SK-N-SH treated with all-trans-retinoic acid at 6 μM for 48 hours (cell line): ENCODE data around the gene RAPGEF5.

Experiments used
- ARNTL ChIP-seq: fragments of 450-650 bp; formaldehyde crosslinking; IDR thresholded peaks from 2 replicates; pipeline ENCODE4 v1.5.0; 2020; ENCODE audit warnings: low read depth, mild to moderate bottlenecking, moderate library complexity, borderline replicate concordance
- ESRRG ChIP-seq: fragments of 250-450 bp; sonication (Bioruptor Pico); IDR thresholded peaks from 2 replicates; pipeline ENCODE4 v1.6.1; 2021; ENCODE audit warnings: mild to moderate bottlenecking
- GLIS3 ChIP-seq: fragments of 250-450 bp; sonication (Bioruptor Pico); IDR thresholded peaks from 2 replicates; pipeline ENCODE4 v1.5.0; 2020; ENCODE audit warnings: mild to moderate bottlenecking, moderate library complexity
- ISL1 ChIP-seq: fragments of 250-450 bp; sonication (Bioruptor Pico); IDR thresholded peaks from 2 replicates; pipeline ENCODE4 v2.1.2; 2022; ENCODE audit warnings: mild to moderate bottlenecking, moderate library complexity
- TCF4 ChIP-seq: fragments of 250-450 bp; sonication (Bioruptor Pico); IDR thresholded peaks from 2 replicates; pipeline ENCODE4 v1.8.0; 2021; ENCODE audit warnings: mild to moderate bottlenecking, moderate library complexity, borderline replicate concordance
- ZC3H10 ChIP-seq: fragments of 250-450 bp; sonication (Bioruptor Pico); IDR thresholded peaks from 2 replicates; pipeline ENCODE4 v1.5.1; 2021; ENCODE audit warnings: mild to moderate bottlenecking, moderate library complexity
- ZFP30 ChIP-seq: fragments of 450-650 bp; formaldehyde crosslinking; IDR thresholded peaks from 2 replicates; pipeline ENCODE4 v1.5.0; 2022; ENCODE audit warnings: mild to moderate bottlenecking, moderate library complexity
- ZNF70 ChIP-seq: fragments of 450-650 bp; formaldehyde crosslinking; IDR thresholded peaks from 2 replicates; pipeline ENCODE4 v1.5.0; 2020; ENCODE audit warnings: mild to moderate bottlenecking, moderate library complexity
- ZNF8 ChIP-seq: fragments of 450-650 bp; formaldehyde crosslinking; IDR thresholded peaks from 2 replicates; pipeline ENCODE4 v1.5.0; 2020; ENCODE audit warnings: mild to moderate bottlenecking, moderate library complexity
- TF ChIP-seq, protein P1 (sequence below): fragments of 250-450 bp; sonication (Bioruptor Pico); IDR thresholded peaks from 2 replicates; pipeline ENCODE4 v1.8.0; 2020; ENCODE audit warnings: mild to moderate bottlenecking, moderate library complexity, borderline replicate concordance
- TF ChIP-seq, protein P2 (sequence below): fragments of 250-450 bp; sonication (Bioruptor Pico); IDR thresholded peaks from 2 replicates; pipeline ENCODE4 v1.5.1; 2021; ENCODE audit warnings: mild to moderate bottlenecking, moderate library complexity
- TF ChIP-seq, protein P3 (sequence below): fragments of 250-450 bp; sonication (Bioruptor Pico); IDR thresholded peaks from 2 replicates; pipeline ENCODE4 v1.5.1; 2020; ENCODE audit warnings: low read depth, mild to moderate bottlenecking, moderate library complexity
- TF ChIP-seq, protein P4 (sequence below): fragments of 250-450 bp; sonication (Bioruptor Pico); IDR thresholded peaks from 2 replicates; pipeline ENCODE4 v1.5.0; 2020; ENCODE audit warnings: mild to moderate bottlenecking, moderate library complexity

DNA sequence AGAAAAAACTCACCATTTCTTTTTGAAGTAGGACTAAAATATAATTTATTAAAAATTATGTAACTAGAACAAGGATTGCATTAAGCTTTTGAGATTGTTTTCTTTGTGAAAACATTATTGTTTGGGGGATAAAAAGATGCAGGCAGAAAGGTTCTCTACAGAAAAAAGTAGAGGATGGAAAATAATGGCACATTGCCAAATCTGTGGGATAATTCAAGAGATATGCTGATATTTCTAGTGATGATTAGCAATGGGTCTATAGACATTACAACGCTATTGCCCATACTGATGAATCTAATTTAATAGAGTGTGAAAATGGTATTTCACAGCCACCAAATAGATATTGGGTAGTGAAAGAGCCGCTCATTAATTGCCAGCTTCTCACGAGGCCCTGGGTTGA, 204.3 kb downstream of the RAPGEF5 start:
- TF ChIP-seq ZNF8 (CRISPR knock-in tag): no peak
- TF ChIP-seq ZNF70: no peak
- TF ChIP-seq ESRRG (CRISPR knock-in tag): no peak
- no peak for TF ChIP-seq GLIS3 (CRISPR knock-in tag)
- no peak for TF ChIP-seq TCF4 (CRISPR knock-in tag)
- no peak for TF ChIP-seq ARNTL (CRISPR knock-in tag)
- no peak for TF ChIP-seq ISL1 (CRISPR knock-in tag)
- no peak for TF ChIP-seq ZFP30 (CRISPR knock-in tag)
- TF ChIP-seq, protein P1, sequence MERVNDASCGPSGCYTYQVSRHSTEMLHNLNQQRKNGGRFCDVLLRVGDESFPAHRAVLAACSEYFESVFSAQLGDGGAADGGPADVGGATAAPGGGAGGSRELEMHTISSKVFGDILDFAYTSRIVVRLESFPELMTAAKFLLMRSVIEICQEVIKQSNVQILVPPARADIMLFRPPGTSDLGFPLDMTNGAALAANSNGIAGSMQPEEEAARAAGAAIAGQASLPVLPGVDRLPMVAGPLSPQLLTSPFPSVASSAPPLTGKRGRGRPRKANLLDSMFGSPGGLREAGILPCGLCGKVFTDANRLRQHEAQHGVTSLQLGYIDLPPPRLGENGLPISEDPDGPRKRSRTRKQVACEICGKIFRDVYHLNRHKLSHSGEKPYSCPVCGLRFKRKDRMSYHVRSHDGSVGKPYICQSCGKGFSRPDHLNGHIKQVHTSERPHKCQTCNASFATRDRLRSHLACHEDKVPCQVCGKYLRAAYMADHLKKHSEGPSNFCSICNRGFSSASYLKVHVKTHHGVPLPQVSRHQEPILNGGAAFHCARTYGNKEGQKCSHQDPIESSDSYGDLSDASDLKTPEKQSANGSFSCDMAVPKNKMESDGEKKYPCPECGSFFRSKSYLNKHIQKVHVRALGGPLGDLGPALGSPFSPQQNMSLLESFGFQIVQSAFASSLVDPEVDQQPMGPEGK (CRISPR knock-in tag): no peak
- TF ChIP-seq, protein P2, sequence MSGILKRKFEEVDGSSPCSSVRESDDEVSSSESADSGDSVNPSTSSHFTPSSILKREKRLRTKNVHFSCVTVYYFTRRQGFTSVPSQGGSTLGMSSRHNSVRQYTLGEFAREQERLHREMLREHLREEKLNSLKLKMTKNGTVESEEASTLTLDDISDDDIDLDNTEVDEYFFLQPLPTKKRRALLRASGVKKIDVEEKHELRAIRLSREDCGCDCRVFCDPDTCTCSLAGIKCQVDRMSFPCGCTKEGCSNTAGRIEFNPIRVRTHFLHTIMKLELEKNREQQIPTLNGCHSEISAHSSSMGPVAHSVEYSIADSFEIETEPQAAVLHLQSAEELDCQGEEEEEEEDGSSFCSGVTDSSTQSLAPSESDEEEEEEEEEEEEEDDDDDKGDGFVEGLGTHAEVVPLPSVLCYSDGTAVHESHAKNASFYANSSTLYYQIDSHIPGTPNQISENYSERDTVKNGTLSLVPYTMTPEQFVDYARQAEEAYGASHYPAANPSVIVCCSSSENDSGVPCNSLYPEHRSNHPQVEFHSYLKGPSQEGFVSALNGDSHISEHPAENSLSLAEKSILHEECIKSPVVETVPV (CRISPR knock-in tag): no peak
- TF ChIP-seq ZC3H10 (CRISPR knock-in tag): no peak
- TF ChIP-seq, protein P3, sequence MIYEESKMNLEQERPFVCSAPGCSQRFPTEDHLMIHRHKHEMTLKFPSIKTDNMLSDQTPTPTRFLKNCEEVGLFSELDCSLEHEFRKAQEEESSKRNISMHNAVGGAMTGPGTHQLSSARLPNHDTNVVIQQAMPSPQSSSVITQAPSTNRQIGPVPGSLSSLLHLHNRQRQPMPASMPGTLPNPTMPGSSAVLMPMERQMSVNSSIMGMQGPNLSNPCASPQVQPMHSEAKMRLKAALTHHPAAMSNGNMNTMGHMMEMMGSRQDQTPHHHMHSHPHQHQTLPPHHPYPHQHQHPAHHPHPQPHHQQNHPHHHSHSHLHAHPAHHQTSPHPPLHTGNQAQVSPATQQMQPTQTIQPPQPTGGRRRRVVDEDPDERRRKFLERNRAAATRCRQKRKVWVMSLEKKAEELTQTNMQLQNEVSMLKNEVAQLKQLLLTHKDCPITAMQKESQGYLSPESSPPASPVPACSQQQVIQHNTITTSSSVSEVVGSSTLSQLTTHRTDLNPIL (CRISPR knock-in tag): no peak
- TF ChIP-seq, protein P4, sequence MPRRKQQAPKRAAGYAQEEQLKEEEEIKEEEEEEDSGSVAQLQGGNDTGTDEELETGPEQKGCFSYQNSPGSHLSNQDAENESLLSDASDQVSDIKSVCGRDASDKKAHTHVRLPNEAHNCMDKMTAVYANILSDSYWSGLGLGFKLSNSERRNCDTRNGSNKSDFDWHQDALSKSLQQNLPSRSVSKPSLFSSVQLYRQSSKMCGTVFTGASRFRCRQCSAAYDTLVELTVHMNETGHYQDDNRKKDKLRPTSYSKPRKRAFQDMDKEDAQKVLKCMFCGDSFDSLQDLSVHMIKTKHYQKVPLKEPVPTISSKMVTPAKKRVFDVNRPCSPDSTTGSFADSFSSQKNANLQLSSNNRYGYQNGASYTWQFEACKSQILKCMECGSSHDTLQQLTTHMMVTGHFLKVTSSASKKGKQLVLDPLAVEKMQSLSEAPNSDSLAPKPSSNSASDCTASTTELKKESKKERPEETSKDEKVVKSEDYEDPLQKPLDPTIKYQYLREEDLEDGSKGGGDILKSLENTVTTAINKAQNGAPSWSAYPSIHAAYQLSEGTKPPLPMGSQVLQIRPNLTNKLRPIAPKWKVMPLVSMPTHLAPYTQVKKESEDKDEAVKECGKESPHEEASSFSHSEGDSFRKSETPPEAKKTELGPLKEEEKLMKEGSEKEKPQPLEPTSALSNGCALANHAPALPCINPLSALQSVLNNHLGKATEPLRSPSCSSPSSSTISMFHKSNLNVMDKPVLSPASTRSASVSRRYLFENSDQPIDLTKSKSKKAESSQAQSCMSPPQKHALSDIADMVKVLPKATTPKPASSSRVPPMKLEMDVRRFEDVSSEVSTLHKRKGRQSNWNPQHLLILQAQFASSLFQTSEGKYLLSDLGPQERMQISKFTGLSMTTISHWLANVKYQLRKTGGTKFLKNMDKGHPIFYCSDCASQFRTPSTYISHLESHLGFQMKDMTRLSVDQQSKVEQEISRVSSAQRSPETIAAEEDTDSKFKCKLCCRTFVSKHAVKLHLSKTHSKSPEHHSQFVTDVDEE (CRISPR knock-in tag): no peak
